Measurements from ENCODE around the gene CDH23. TPM values are rescaled to one million over a fixed set of nuclear protein-coding genes. Genes with fewer than 3 reads are reported as not detected.

CDH23 gene
- polyA plus RNA-seq, 1 donor from 2014 or later, result 6.6 TPM

GRCh38 chr10:71615538-71616329 lies 219.0 kb downstream of the CDH23 start:
- H3K4me3 ChIP-seq (ENCODE audit: low read length), result no peak overlapping the region
- H3K9me3 ChIP-seq (ENCODE audit: low read length), result no peaks in the 10 kb centered on the region
- H3K36me3 ChIP-seq (ENCODE audit: insufficient read depth, low read length), result no peaks in the 10 kb centered on the region
- H3K4me2 ChIP-seq (ENCODE audit: low read length), result no peak overlapping the region
- H3K27ac ChIP-seq (ENCODE audit: low read length), result no peak overlapping the region
- H3K9me2 ChIP-seq (ENCODE audit: insufficient read depth, low read length), result no peaks in the 10 kb centered on the region
- no peak overlapping the region for H2AFZ ChIP-seq (ENCODE audit: low read depth, low read length)
- no peak overlapping the region for H3K9ac ChIP-seq (ENCODE audit: low read length)
- no peaks in the 10 kb centered on the region for H3K79me2 ChIP-seq (replicated peaks; ENCODE audit: insufficient read depth, low read length)
- H4K20me1 ChIP-seq (ENCODE audit: insufficient read depth), result no peaks in the 10 kb centered on the region
- H3K27me3 ChIP-seq (ENCODE audit: insufficient read depth, low read depth, low read length), result no peaks in the 10 kb centered on the region
- TF ChIP-seq POLR2AphosphoS5 (IDR thresholded peaks at IDR 0.05) (no peak), CTCF (IDR thresholded peaks at IDR 0.05; ENCODE audit: poor library complexity, severe bottlenecking) (no peak), SMC3 (conservative IDR thresholded peaks at IDR 0.05; ENCODE audit: poor library complexity) (no peak), MXI1 (conservative IDR thresholded peaks at IDR 0.05; ENCODE audit: poor library complexity, severe bottlenecking) (no peak), EP300 (conservative IDR thresholded peaks at IDR 0.05; ENCODE audit: poor library complexity, severe bottlenecking) (no peak), REST (IDR thresholded peaks at IDR 0.05; ENCODE audit: borderline replicate concordance) (no peak)
- no peaks in the 10 kb centered on the region for H3F3A ChIP-seq (ENCODE audit: insufficient read depth, low read length, poor library complexity, severe bottlenecking)

- Histone ChIP-seq H3F3A (ENCODE audit: insufficient read depth, low read length, poor library complexity, severe bottlenecking) (no peaks in the 10 kb centered on the region), H3K4me3 (ENCODE audit: low read length) (no peak overlapping the region), H3K9me3 (ENCODE audit: low read length) (no peaks in the 10 kb centered on the region), H3K79me2 (replicated peaks; ENCODE audit: insufficient read depth, low read length) (no peaks in the 10 kb centered on the region), H3K27me3 (ENCODE audit: insufficient read depth, low read depth, low read length) (no peaks in the 10 kb centered on the region), H3K36me3 (ENCODE audit: insufficient read depth, low read length) (no peaks in the 10 kb centered on the region), H3K9me2 (ENCODE audit: insufficient read depth, low read length) (no peaks in the 10 kb centered on the region), H3K27ac (ENCODE audit: low read length) (no peak overlapping the region), H3K9ac (ENCODE audit: low read length) (no peak overlapping the region), H2AFZ (ENCODE audit: low read depth, low read length) (no peak overlapping the region), H3K4me2 (ENCODE audit: low read length) (no peak overlapping the region), H4K20me1 (ENCODE audit: insufficient read depth) (no peaks in the 10 kb centered on the region)
- TF ChIP-seq MXI1 (conservative IDR thresholded peaks at IDR 0.05; ENCODE audit: poor library complexity, severe bottlenecking) (no peak), CTCF (IDR thresholded peaks at IDR 0.05; ENCODE audit: poor library complexity, severe bottlenecking) (no peak), EP300 (conservative IDR thresholded peaks at IDR 0.05; ENCODE audit: poor library complexity, severe bottlenecking) (no peak), TAF1 (IDR thresholded peaks at IDR 0.05; ENCODE audit: low read depth) (no peak), SMC3 (conservative IDR thresholded peaks at IDR 0.05; ENCODE audit: poor library complexity) (no peak), EZH2 (IDR thresholded peaks at IDR 0.05; ENCODE audit: borderline replicate concordance, insufficient read depth, low read length, poor library complexity, severe bottlenecking) (no peak), REST (IDR thresholded peaks at IDR 0.05; ENCODE audit: borderline replicate concordance) (no peak), POLR2AphosphoS5 (IDR thresholded peaks at IDR 0.05) (no peak), RAD21 (conservative IDR thresholded peaks at IDR 0.05) (no peak)
Observed at GRCh38 chr10:71616817-71617654, 220.3 kb downstream of the CDH23 start.

All from neural cell (in vitro differentiated cells).